Neutrophil (primary cell): ENCODE results near the gene NOXO1.

Experiments
- H3K27ac ChIP-seq: fragments of 200-600 bp; sonication (generic); 2 replicates; pipeline ENCODE4 v1.5.1; 2016; ENCODE audit warnings: mild to moderate bottlenecking, moderate library complexity
- H3K27me3 ChIP-seq: fragments of 200-600 bp; sonication (generic); 2 replicates; pipeline ENCODE4 v1.6.0; 2016; ENCODE audit warnings: mild to moderate bottlenecking
- H3K36me3 ChIP-seq: fragments of 200-600 bp; sonication (generic); 2 replicates; pipeline ENCODE4 v1.5.1; 2017
- H3K4me1 ChIP-seq, 2 experiments: fragments of 200-600 bp in 1 of 2; sonication (generic) in 1 of 2; 1 replicate in 1 of 2; 2 replicates in 1 of 2; pipeline versions ENCODE4 v1.5.1 to v1.6.1; 2013 to 2016; ENCODE audit warnings: low read depth in 1 of 2, low read length in 1 of 2, mild to moderate bottlenecking in 1 of 2, moderate library complexity in 1 of 2; ENCODE audit not compliant: control insufficient read depth in 1 of 2, insufficient read depth in 1 of 2
- H3K4me3 ChIP-seq, 2 experiments: fragments of 200-600 bp in 1 of 2; sonication (generic) in 1 of 2; 1 replicate in 1 of 2; 2 replicates in 1 of 2; pipeline ENCODE4 v1.5.1; 2013 to 2016; ENCODE audit warnings: low read depth in 1 of 2, low read length in 1 of 2, mild to moderate bottlenecking in 1 of 2, moderate library complexity in 1 of 2
- H3K9me3 ChIP-seq: fragments of 200-600 bp; sonication (generic); 2 replicates; pipeline ENCODE4 v1.5.1; 2016
- TF ChIP-seq, protein P1 (sequence below): fragments of 200-600 bp; sonication (generic); IDR thresholded peaks from 2 replicates; pipeline ENCODE4 v1.5.1; 2016; ENCODE audit warnings: antibody characterized with exemption

NOXO1 gene

GRCh38 chr16:2008631-2009163, 27.4 kb upstream of the NOXO1 start:
- H3K4me1 ChIP-seq = peaks cover 36 to 49% of the 10 kb centered on the region in 2 experiments
- H3K4me3 ChIP-seq = peak overlapping the region; percentile 77 to 82
- TF ChIP-seq, protein P1, sequence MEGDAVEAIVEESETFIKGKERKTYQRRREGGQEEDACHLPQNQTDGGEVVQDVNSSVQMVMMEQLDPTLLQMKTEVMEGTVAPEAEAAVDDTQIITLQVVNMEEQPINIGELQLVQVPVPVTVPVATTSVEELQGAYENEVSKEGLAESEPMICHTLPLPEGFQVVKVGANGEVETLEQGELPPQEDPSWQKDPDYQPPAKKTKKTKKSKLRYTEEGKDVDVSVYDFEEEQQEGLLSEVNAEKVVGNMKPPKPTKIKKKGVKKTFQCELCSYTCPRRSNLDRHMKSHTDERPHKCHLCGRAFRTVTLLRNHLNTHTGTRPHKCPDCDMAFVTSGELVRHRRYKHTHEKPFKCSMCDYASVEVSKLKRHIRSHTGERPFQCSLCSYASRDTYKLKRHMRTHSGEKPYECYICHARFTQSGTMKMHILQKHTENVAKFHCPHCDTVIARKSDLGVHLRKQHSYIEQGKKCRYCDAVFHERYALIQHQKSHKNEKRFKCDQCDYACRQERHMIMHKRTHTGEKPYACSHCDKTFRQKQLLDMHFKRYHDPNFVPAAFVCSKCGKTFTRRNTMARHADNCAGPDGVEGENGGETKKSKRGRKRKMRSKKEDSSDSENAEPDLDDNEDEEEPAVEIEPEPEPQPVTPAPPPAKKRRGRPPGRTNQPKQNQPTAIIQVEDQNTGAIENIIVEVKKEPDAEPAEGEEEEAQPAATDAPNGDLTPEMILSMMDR = no peak

DNA sequence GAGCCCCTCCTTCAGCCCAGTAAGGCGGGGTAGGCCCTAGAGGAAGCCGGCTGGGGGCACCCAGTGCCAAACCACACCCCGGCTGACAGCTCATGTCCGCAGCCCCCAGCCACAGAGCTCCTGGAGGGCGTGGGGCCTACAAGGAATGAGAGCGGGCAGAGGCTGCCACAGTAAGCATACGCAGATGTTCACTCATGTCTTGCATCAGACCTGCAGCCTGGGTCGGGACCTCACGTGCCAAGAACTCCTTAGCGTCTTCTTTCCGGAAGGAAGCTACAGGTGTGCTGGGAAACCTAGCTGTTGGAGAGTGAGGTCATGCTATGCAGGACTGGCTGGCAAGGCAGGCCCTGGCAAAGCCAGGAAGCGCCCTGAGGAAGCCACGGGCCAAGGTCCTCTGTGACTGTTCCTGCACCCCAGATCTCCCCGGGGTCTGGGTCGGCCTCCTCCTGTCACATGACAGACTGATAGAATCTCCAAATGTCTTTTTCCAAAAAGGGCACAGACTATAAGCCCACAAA, 26.8 kb upstream of the NOXO1 start:
- peak overlapping the region in 1 of 2 experiments; percentile 77 for H3K4me3 ChIP-seq
- H3K9me3 ChIP-seq = no peaks in the 10 kb centered on the region
- peaks cover 36 to 52% of the 10 kb centered on the region in 2 experiments for H3K4me1 ChIP-seq
- peaks cover 6% of the 10 kb centered on the region for H3K27me3 ChIP-seq
- peaks cover 3% of the 10 kb centered on the region for H3K36me3 ChIP-seq
- no peak overlapping the region for H3K27ac ChIP-seq
- TF ChIP-seq, protein P1 = no peak

More at GRCh38 chr16:2008631-2009163, 27.4 kb upstream of the NOXO1 start:
- H3K9me3 ChIP-seq = no peaks in the 10 kb centered on the region
- no peaks in the 10 kb centered on the region for H3K36me3 ChIP-seq
- H3K27me3 ChIP-seq = peaks cover 6% of the 10 kb centered on the region
- H3K27ac ChIP-seq = peak overlapping the region; percentile 72

DNA sequence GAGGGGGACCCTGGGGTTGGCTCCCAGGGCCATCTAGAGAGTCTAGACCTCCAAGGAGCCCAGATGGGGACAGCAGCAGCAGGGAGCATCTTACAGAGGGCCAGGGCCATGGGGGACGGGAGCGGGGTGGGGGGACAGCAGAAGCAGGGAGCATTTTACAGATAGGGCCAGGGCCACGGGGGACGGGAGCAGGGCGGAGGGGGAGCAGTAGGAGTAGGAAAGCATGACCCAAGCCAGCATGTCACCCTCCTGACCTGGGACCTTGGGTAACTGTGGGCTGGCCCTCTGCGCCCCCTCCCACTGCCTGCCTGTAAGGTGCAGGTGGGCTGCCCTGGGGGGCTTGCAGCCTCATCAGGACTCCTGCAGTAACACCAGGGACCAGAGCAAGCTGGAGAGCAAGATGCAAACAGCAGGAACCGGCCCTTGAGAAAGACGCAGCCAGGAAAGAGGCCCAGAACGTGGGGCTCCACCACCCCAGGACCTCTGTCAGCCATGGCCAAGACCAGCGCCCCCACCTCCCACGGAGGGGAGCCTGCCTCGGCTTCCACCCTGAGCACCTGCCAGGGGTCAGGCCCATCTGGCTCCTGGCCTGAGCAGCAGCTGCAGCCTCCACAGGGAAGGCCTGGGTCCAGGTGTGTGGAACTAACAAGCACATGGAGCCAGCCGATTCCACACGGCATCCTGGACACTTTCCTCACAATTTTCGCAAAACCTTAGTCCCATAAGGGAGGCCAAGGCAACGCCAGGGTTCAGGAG, 26.0 kb upstream of the NOXO1 start:
- Histone ChIP-seq H3K27ac (no peak overlapping the region), H3K27me3 (peaks cover 6% of the 10 kb centered on the region), H3K4me3 (no peak overlapping the region), H3K36me3 (peaks cover 11% of the 10 kb centered on the region), H3K4me1 (peaks cover 36 to 52% of the 10 kb centered on the region in 2 experiments), H3K9me3 (no peaks in the 10 kb centered on the region)
- TF ChIP-seq, protein P1 = no peak

GRCh38 chr16:2006317-2006716, 25.0 kb upstream of the NOXO1 start:
- no peak overlapping the region for H3K4me3 ChIP-seq
- H3K36me3 ChIP-seq = peaks cover 20% of the 10 kb centered on the region
- no peaks in the 10 kb centered on the region for H3K9me3 ChIP-seq
- TF ChIP-seq, protein P1 = no peak
- no peak overlapping the region for H3K27ac ChIP-seq
- H3K4me1 ChIP-seq = peaks cover 36 to 52% of the 10 kb centered on the region in 2 experiments
- peaks cover 6% of the 10 kb centered on the region for H3K27me3 ChIP-seq

GRCh38 chr16:2005646-2006045, 24.4 kb upstream of the NOXO1 start:
- no peak overlapping the region for H3K27ac ChIP-seq
- no peaks in the 10 kb centered on the region for H3K9me3 ChIP-seq
- H3K36me3 ChIP-seq = peaks cover 27% of the 10 kb centered on the region
- H3K27me3 ChIP-seq = peaks cover 6% of the 10 kb centered on the region
- TF ChIP-seq, protein P1 = no peak
- H3K4me1 ChIP-seq = peaks cover 36 to 52% of the 10 kb centered on the region in 2 experiments
- no peak overlapping the region for H3K4me3 ChIP-seq
